ENCODE results near the gene IL21R.

DNA sequence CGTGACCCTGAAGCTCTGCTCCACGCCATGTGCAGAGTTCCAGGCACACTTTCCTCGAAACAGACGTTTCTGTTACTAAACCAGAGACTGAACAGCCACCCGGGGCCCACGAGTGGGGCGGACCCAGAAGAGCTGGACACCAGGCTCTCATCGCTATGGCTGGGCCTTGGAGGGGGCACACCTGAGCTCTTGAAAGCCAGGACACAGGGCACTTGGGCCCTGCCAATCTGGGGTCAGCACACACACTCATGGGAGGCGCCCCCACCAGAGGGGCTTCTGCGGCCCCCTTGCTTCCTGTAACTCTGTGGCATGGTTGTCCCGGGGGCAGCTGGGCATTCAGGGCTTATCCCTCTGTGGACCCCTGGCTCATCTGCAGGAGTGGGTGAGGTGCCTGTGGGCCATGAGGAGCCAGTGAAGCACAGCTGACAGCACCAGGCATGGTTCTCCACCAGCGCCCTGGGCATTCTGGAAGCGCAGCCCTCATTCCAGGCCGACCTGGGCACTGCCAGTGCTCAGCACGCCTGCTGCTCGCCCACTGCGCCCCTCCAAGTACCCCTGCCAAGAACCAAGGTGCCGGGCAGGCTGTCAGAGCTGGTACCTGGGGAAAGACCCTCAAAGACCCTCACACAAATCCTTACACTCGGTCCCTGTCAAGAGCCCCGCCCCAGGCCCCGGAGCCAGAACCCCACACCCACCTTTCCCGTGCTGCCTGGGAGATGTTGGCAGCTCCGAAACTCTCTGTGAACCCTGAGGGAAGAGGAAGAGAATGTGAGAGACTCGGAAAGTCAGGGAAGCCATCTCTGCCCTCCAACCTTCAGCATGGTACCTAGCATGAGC lies 61.1 kb downstream of the IL21R start:
- TF ChIP-seq PATZ1 (CRISPR knock-in tag; IDR thresholded peaks at IDR 0.05; ENCODE audit: borderline replicate concordance) (no peak), BACH2 (CRISPR knock-in tag; IDR thresholded peaks at IDR 0.05; ENCODE audit: borderline replicate concordance) (no peak), ESRRG (CRISPR knock-in tag; IDR thresholded peaks at IDR 0.05) (no peak), ARNTL (CRISPR knock-in tag; IDR thresholded peaks at IDR 0.05; ENCODE audit: borderline replicate concordance, low read depth) (no peak), CREB5 (CRISPR knock-in tag; IDR thresholded peaks at IDR 0.05; ENCODE audit: low read depth) (no peak), GLIS3 (CRISPR knock-in tag; IDR thresholded peaks at IDR 0.05) (no peak)
